Measurements from ENCODE around the gene NUDT16L1.

DNA sequence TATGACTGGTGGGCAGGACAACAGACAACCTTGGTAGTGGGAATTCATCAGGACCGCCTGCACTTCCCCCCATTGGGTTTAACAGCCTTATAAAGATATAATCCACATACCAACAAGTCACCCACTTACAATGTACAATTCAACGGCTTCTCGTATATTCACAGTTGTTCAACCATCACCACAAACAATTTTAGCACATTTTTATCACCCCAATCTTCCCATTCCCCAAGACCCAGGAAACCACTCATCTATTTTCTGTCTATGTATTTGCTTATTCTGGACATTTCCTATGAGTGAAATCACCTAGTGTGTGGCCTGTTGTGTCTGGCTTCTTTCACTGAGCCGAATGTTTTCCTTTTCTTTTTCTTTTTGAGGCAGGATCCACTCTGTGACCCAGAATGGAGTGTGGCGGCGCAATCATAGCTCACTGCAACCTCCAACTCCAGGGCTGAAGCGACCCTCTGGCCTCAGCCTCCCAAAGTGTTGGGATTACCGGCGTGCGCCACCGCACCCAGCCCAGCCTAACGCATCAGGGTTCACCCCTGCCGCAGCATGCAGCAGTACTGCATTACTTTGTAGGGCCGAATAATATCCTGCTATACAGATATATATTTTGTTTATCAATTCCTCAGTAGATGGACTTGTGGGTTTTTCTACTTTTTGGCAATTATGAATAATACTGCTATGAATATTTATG, 29.9 kb downstream of the NUDT16L1 start:
- TF ChIP-seq, protein P1, sequence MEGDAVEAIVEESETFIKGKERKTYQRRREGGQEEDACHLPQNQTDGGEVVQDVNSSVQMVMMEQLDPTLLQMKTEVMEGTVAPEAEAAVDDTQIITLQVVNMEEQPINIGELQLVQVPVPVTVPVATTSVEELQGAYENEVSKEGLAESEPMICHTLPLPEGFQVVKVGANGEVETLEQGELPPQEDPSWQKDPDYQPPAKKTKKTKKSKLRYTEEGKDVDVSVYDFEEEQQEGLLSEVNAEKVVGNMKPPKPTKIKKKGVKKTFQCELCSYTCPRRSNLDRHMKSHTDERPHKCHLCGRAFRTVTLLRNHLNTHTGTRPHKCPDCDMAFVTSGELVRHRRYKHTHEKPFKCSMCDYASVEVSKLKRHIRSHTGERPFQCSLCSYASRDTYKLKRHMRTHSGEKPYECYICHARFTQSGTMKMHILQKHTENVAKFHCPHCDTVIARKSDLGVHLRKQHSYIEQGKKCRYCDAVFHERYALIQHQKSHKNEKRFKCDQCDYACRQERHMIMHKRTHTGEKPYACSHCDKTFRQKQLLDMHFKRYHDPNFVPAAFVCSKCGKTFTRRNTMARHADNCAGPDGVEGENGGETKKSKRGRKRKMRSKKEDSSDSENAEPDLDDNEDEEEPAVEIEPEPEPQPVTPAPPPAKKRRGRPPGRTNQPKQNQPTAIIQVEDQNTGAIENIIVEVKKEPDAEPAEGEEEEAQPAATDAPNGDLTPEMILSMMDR (IDR thresholded peaks at IDR 0.05; ENCODE audit: low read length): no peak
- no peak for TF ChIP-seq EZH2 (IDR thresholded peaks at IDR 0.05; ENCODE audit: borderline replicate concordance, low read length)
